SH-SY5Y (cell line): ENCODE measurements around the gene ITPR1.

Experiments used
- GATA2 ChIP-seq: IDR thresholded peaks from 2 replicates; pipeline ENCODE4 v1.6.1; 2011; ENCODE audit warnings: mild to moderate bottlenecking, low read depth, low read length
- GATA3 ChIP-seq: IDR thresholded peaks from 2 replicates; pipeline ENCODE4 v1.6.1; 2011; ENCODE audit warnings: low read depth, mild to moderate bottlenecking, low read length, moderate library complexity

ITPR1 gene

DNA sequence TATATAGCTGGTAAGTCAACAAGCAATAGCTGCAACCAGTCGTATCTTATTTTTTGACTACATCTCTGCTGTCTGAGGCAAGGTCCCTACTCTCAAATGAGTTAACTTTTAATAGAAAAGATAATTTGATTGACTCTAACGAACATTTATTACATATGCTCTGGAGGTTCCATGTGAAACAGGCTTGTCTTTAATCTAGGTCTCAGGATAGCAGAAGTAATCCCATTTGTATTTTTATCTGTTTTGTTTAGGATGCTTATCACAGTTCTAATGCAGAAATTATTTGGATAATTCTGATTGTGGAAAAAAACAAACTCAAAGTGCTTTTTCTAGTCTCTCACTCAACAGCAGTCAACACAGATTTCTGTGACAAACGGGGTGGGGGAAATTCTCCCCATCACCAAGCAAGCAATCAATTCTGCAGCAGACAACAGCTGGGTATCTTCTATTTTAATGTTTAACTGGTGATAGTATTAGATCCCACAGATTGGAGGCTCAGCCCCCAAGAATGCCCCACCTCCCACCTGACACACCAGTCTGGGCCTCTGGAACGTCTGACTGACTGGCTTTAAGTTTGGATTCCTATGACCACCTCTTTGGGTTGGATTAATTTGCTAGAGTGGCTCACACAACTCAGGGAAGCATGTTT, 58.8 kb downstream of the ITPR1 start:
- peak; percentile 88 for TF ChIP-seq GATA2
- peak; percentile 76 for TF ChIP-seq GATA3

DNA sequence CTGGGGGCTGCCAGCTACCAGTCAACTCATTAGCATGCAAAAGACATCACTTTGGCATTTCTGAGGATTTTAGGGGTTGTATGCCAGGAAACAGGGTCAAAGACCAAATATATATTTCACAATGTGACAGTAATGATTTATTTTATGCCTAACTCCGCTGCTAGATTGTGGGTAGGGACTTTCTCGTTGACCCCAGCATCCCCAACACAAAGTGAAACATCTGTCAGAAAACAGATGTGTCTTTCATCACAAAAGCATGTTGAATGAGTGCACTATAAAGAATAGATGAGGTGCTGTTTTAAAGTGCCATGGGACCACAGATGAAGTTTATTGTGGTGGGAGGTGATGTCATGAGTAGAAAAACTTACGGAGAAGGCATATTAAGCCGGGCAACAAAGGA, 59.7 kb downstream of the ITPR1 start:
- TF ChIP-seq GATA3 (no peak), GATA2 (no peak)

- TF ChIP-seq GATA2 (no peak), GATA3 (no peak)
Measured at GRCh38 chr3:4561661-4562060, 68.5 kb downstream of the ITPR1 start.

GRCh38 chr3:4562595-4562994, 69.4 kb downstream of the ITPR1 start:
- no peak for TF ChIP-seq GATA2
- TF ChIP-seq GATA3: no peak

- no peak for TF ChIP-seq GATA2
- no peak for TF ChIP-seq GATA3
Measured at GRCh38 chr3:4564270-4564669, 71.1 kb downstream of the ITPR1 start.

DNA sequence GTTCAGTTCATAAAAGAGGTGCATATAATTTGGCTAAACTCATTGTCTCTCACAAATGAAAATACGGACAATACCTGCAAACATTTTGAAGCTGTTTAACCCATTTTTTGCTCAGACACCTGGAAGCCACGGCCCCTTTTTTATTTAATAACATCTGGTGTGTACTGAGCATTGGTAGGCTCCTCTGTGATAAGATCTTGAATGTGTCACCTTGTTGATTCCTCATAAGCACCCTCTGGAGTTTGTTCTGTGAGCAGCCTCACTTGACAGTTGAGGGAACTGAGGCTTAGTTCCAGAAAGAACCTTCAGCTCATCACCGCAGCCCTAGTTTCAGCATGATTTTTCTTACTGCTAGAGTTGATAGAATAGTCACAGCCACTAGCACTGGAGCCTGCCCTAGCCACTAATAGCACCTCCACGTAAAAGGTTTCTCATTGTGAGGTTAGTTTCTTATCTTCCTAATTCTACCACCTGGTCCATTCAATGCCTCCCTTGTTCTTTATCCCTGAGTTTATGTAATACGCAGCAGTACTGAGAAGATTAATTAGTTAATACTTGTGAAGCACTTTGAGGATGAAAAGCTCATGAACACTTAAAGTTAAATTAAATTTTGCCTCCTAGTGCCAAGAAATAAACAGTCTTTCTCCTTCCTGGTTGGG, 71.9 kb downstream of the ITPR1 start:
- TF ChIP-seq GATA2 (no peak), GATA3 (0 out of 2 replicates have a peak, but pooled peaks have one; percentile 22)

DNA sequence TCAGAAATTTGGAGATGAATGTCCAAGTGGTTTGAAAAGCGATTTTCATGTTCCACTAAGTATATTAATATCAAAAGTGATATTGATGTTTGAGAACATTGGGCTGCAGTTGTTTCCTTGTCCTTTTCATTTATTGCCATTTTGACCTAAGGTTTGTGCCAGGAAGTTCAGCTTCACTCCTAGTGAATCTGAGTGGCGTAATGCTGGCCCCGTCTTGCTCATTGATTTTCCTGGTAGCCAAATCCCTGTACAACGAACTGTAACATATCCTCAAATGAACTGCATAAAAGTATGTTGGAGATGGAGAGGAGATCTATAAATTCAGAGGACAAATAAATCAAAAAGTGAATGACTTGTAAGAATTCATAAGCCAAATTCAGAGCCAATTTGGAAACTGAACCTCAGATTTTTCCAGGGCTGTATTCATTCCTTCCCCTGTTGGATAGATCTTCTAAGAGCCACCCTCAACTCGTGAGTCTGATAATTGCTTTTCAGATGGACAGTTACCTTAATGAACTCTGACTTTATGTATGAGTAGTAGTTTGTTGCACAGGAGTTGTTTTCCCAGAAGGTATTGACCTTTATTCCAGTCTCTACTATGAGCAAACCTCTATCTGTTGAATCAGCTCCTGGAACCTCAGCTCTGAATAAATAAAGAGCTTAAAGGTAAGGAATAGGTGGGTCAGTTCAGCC, 72.8 kb downstream of the ITPR1 start:
- no peak for TF ChIP-seq GATA3
- no peak for TF ChIP-seq GATA2

DNA sequence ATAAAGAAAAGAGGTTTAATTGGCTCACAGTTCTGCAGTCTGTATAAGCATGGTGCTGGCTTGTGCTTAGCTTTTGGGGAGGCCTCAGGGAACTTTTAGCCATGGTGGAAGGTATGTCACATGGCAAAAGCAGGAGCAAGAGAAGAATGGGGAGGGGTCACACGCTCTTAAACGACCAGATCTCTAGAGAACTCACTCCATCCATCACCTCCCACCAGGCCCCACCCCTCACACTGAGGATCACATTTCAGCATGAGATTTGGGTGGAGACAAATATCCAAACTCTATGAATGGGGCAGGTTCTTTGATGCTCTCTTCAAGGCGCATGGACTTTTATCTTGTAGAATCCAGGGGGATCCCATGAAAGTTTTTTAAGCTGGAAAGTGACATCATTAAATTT, 75.7 kb downstream of the ITPR1 start:
- TF ChIP-seq GATA2 (no peak), GATA3 (no peak)

GRCh38 chr3:4570840-4571621, 77.9 kb downstream of the ITPR1 start:
- TF ChIP-seq GATA2: no peak
- no peak for TF ChIP-seq GATA3

DNA sequence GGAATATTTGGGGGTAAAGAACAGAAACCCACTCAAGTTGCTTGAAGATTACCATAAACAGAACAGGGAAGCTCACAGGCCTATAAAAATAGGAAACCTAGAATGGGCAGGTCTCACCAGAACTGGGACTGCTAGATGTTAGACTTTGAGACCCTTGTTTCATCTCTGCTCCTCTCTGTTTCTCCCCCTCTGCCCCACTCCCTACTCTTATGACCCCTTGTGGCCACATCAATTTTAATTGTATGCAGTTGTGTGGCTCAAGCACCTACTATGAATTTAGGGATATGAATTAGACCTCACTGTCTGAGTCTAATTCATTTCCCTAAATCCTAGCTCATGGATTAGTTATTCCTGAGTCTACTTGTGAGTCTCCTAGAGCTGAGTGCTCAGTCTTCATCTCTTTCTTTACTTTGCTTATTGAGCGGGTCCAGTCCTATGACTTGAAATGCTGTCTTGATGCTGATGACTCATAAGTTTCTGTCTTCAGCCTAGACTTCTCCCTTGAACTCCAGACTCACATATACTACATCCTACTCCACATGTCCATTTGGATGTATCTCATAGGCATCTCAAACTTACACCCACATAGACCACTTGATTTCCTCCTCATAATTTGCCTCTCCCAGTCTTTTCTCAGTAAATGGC, 78.7 kb downstream of the ITPR1 start:
- TF ChIP-seq GATA2 (no peak), GATA3 (no peak)

GRCh38 chr3:4573153-4573552, 80.0 kb downstream of the ITPR1 start:
- no peak for TF ChIP-seq GATA3
- TF ChIP-seq GATA2: no peak

DNA sequence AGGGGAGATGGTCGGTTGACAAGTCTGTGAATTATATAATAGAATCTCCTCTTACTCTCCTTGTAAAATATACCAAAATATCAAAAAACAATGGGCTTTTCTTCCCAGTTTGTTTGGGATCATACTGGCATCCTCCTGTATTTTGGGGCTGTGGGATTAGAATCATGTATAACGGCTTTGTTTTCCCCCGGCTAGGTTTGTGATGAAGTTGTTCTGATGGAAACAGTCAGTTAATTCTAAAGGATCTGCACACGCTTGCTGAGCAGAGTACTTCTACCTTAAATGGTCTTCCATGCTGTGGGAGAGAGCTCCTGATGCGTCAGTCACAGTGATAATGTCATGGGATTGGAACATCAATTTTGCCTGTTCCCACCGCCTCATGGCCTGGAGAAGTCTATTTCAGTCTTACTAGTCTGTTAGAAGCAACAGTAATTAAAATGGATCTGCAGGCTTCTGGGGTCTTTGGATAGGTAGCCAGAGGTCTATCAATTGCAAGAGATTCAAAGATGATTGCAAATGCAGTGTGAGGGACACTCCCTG, 81.3 kb downstream of the ITPR1 start:
- no peak for TF ChIP-seq GATA3
- no peak for TF ChIP-seq GATA2

DNA sequence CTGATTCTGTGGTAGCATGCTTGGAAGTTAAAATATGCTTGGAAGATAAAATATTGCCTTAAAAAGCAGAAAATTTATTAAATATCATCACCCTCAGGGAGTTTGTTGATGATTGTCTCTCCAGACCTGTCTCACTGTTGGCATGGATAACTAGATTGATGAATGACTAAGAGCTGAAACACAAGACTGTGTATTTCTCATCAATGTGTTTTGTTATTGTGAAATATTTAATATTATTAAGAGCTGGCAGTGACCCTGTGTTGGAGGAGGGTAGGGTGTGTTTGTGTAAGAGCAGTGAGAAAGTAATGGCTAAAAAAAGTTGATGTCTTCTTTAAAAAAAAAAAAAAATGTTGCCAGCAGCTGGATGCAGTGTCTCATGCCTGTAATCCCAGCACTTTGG, 82.2 kb downstream of the ITPR1 start:
- TF ChIP-seq GATA3: no peak
- no peak for TF ChIP-seq GATA2
